GM21528 (cell line): Measurements from ENCODE around the gene SPATA7.

ENCODE experiments used
- ATAC-seq: cut with Tn5 transposase; IDR thresholded peaks from one replicate; pipeline ENCODE4 v1.9.1; 2021; ENCODE audit warnings: mild to moderate bottlenecking, moderate library complexity; ENCODE audit not compliant: unreplicated experiment, low FRiP score

The SPATA7 gene

GRCh38 chr14:88481059-88481458 lies 95.6 kb downstream of the SPATA7 start:
- no peak for ATAC-seq

- no peak for ATAC-seq
These were observed 96.3 kb downstream of the SPATA7 start for GRCh38 chr14:88481794-88482193.

DNA sequence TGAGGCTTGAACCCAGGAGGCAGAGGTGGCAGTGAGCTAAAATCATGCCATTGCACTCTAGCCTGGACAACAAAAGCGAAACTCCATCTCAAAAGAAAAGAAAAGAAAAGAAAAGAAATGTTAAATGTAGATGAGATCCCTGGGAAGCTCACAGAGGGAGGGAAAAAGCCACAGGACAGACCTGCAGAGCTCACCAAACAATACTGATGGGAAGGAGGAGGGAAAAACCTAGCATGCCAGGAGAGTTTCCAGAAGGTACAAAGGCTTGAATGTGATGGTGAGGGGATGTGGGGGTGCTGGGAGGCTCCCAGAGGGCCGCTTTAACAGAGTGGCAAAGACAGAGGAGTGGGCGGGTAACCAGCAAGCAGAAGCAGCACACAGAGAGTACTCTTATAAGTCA lies 97.1 kb downstream of the SPATA7 start:
- ATAC-seq = no peak
